Activated CD8-positive, alpha-beta memory T cell treated with anti-CD3 and anti-CD28 coated beads for 24 hours (primary cell): Measurements from ENCODE around the gene VIL1.

ENCODE experiments used
- DNase-seq: peaks from one replicate; pipeline ENCODE4 v3.0.0-alpha.2; 2020

VIL1 gene

DNA sequence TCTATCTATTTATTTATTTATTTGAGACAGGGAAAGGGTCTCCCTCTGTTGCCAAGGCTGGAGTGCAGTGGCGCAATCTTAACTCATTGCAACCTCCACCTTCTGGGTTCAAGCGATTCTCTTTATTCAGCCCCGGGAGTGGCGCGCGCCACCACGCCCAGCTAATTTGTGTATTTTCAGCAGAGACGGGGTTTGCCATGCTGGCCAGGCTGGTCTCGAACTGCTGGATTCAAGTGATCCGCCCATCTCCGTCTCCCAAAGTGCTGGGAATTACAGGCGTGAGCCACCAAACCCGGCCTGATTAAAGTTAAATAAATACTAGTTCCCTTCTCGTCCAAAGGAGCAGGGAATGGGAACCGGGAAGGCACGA lies 23.5 kb upstream of the VIL1 start:
- no peak for DNase-seq

DNA sequence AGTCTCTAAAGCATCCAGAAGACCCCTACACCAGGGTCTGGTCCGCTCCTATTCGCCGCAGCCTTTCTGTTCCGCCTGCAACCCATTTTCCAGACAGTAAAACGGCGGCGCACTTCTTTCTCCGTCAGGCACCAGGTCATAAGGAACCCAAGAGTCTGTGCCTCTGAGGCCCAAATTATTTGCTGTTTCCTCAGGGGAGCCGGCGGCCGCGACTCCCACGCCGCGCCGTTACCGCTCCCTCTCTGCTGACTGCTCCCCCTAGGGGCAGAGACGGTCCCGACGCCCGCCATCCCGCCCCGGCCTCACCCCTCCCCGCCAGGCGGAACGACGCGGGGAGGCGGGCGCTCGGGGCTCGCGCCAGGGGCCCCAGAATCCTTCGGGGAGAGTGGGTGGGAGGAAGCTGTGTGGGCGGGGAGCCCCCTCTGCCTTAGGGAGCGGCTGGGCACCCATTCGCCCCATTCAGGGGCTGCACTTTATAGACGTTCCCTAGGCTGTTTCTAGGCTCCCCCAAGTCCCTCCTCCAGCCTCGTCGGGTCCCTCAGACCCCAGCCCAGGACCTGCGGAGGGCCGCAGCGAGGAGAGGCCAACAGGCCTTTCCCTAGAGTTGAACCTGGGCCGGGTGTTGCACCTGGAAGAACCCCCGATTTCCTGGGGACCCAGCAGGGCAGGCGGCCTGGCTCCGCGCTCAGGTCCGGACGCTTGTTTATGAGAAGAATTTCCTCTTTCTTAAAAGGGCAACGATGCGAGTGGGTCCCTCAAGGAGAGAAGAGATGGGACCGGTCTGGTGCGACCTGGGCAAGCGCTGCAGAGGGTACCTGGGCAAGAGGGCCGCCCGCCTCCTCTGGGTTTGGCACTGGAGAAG lies 22.9 kb upstream of the VIL1 start:
- peak; percentile 98 for DNase-seq

DNA sequence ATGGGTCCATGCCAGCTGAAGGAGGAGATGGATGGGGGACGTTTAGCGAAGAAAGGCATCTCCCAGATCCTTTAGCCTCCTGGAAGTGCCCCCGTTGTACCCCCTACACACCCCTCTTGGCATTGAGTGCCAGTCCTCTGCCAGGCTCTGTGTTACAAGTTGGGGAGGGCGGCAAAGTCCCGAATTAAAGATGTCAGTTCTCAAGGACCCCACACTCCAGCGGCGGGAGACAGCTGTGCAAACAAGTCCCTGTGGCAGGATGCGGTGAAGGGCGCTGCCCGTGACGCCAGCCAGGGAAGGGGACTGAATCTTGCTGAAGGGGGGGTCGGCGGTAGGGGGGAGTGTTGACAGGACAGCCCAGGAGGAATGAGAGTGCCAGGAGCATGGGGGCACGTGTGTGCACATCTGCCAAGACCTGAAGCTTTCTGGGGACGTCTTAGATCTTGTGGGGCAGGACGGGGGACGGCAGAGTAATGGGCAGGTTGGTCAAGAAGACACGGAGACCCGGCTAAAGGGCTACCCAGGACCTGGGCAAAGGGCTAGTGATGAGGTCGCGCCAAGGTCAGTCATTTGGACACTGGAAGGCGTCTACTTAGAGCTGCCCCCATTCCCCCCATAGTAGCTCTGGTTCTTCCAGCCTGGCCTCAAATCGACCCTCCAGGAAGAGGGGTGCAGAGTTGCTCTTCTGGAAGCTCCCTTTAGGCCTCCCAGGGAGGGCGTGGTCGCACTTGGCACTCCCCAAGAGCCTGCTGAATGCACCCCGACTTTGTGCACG lies 22.0 kb upstream of the VIL1 start:
- DNase-seq: peak; percentile 84

DNA sequence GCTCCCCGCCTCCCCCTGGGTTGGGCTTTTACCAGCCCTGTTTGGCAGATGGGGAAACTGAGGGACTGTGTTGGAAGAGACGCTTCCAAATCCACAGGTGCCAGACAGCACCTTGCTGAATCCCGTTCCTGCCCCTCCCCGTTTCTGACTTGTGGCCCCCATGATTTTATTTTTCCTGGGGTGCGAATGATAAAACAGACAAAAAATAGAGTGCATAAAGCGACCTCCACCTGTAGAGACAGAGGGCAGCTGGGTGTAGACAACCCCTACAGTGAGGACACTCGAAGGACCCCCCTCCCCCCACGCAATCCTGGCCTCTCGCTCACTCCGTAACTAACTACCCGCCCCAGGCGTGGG lies 21.5 kb upstream of the VIL1 start:
- no peak for DNase-seq

DNA sequence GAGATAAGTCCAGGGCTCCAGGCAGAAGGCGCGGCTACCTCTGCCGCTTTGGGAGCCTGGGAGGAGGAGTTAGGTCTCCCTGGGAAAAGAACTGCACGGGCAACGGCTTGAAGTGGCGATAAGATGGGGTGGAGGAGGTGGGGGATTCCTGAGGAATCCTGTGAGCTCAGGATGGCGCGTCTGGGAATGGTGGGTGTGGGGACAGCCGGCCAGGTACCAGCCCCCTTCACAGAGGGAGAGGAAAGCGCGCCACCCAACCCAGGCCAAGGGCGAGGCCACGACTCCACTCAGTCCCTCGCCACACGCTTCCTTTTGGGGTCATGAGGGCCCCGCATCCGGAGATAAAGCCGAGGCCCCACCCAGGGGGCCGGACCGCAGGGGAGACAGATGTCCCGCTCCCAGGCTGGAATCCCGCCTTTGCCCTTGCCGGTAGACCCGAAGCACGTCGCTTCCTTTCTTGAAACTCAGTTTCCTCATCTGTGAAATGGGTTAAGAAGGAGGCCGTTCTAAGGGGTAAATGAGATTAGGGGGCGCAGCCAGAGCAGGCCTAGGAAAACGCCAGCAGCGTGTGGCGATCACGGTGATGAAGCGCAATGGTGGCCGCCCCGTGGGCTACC lies 21.0 kb upstream of the VIL1 start:
- peak; percentile 77 for DNase-seq

DNA sequence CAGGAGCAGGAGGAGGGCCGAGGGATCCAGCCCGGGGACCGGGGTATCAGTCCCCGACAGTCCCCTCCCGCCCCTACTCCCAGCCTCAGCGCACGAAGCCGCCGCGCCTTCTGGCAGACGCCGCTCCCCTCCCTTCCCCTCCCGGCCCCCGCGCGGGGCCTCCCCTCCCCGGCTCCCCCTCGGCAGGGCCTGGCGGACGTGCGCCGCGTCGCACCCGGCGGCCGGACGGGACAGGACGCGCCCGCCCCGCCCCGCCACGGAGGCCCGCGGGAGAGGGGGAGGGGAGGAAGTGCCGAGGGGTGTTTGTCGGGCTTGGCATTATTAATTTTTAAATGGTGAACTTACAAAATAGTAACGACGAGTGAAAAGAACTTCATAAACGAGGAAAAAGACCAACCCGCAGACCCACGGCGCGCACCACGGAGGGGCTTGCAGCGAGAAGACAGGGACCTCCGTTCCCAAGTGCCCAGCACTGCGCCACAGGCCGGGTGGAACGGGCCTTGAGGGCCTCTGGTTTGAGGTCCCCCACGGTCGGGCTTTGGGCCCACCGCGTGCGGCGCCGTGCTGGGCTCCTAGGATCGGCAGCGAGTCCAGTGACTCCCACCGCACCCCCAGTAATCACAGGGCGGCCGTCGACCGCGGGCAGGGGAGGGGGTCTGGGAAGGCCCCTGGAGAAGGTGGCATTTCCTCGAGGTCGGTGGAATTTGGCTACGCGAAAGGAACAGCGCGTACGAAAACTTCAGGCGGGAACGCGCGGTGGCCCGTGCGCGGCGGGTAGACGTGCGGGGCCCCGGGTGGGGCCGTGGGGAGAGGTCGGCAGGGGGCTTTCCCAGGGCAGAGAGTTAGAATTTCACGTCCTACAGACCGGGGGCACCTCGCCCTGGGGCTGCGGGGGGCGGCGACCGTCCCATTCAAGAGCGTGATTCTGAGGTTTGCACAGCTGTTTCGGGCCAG lies 20.2 kb upstream of the VIL1 start:
- peak; percentile 80 for DNase-seq

DNA sequence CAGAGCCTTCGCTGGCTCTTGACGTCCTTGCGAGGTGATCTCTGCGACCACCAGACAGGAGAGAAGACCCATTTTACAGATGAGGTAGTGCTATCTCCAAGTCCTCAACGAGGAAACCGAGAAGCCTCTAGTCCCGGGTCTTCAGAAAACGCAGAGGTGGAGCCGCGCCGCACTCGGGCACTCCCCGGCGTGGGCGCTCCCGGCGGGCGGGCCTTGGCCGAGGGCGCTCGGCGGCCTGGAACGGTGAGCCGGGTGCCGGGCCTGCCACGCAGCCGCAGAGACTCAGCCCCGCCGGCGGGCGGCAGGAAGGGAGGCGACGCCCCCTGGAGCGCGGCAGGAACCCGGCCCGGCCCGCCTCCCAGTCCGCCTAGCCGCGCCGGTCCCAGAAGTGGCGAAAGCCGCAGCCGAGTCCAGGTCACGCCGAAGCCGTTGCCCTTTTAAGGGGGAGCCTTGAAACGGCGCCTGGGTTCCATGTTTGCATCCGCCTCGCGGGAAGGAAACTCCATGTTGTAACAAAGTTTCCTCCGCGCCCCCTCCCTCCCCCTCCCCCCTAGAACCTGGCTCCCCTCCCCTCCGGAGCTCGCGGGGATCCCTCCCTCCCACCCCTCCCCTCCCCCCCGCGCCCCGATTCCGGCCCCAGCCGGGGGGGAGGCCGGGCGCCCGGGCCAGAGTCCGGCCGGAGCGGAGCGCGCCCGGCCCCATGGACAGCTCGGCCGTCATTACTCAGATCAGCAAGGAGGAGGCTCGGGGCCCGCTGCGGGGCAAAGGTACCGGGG lies 19.3 kb upstream of the VIL1 start, which contains the start of gene CTDSP1:
Gene CTDSP1 (plus strand): TSS at position 478 of the 776 bp plus-strand sequence. CDS start 223 bp downstream, at position 701.
- peak; percentile 94 for DNase-seq

DNA sequence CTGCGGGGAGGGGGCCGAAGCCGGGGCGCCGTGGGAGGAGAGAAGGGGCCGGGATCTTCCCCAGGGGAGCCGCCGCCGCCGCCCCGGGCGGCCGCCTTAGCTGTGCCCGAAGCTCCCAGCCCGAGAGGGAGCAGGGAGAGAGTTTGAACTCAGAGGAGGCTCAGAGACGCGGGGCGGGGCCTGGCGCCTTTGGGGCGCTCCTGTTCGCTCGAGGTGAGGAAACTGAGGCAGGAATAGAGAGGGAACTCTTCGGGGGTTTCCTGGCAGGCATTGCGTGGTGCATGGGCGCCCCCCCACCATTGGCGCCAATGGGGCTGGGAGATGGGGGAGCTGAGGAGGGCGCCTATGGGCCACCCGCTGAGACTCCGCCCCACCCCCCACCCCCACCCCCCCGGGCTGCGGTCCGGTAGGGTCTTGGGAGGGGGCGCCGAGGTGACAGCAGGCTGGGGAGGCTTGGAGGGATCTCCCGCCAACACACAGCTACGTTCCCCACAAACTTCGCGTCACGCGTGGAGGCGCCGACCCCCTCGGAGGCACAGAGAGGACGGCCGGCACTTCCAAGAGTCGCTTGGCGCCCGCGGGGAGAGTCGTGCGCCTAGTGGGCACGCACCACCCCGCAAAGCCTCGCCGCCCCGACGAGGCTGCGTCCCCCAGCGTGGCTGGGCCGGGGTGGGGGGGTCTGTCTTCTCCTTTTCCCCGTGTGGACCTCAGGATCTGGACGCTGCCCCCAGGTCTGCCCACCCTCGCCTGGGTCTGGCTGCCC lies 18.6 kb upstream of the VIL1 start:
- DNase-seq: peak; percentile 80

DNA sequence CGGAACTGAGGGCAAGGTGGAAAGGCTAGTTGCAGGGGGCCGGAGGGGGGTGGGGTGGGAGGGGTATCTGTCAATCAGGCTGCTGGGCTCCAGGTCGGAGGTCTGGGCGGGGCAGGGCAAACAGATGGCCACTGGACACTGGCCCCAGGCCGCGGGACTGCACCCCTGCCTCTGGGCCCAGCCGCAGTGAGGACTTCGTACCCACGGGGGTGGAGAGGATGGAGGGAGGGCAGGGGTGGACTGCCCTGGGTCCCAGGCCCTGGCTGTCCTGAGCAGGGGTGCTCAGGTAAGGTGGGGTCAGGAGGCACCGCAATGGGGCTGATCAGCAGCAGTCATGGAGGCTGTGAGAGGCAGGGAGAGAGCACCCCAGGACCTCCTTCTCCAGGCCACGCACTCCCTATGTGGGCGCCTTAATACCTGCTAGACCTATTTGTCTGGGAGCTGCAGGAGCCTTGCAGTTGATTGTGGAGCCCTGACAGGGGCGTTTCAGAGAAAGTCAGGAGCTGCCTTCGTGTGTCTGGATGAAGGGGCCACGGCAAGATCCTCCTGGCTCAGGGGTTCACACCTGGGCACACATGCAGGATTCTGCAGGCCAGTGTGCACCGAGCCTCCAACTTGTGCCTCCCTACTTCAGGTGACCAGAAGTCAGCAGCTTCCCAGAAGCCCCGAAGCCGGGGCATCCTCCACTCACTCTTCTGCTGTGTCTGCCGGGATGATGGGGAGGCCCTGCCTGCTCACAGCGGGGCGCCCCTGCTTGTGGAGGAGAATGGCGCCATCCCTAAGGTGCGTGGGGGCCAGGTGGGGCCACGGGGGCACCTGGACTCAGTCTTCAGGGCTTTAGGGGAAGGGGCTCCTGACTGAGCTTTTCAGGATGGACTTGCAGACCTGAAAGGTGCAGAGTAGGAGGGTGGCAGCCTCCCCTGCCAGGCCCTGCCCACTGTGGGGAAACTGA lies 17.7 kb upstream of the VIL1 start:
- peak; percentile 65 for DNase-seq

DNA sequence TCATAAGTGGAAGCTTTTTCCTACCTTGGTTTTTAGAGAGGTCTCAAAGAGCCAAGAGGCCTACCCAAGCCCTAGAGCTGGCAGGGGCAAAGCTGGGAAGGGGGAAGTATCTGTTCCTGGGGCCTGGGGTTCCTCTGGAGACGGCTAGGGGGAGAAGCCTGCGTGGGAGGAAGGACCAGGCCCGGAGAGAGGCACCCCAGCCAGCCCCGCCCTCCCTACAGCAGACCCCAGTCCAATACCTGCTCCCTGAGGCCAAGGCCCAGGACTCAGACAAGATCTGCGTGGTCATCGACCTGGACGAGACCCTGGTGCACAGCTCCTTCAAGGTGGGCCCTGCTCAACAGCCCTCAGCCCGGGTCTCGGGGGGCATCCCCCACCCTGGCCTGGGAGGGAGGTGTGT lies 17.0 kb upstream of the VIL1 start:
- DNase-seq: no peak

DNA sequence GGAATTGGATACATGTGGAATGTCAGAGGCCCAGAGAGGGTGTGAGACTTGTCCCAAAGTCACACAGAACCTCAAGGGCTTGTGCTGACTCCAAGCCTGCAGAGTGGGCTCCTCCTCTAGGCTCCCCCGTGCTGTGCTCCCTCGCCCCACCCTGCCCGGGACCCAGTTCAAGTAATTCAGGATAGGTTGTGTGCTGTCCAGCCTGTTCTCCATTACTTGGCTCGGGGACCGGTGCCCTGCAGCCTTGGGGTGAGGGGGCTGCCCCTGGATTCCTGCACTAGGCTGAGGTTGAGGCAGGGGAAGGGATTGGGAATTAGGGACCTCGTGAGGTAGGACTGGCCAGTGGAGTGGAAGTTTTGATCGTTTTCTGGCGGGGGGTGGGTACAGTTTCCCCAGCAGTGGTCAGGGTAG lies 16.4 kb upstream of the VIL1 start:
- DNase-seq: no peak

DNA sequence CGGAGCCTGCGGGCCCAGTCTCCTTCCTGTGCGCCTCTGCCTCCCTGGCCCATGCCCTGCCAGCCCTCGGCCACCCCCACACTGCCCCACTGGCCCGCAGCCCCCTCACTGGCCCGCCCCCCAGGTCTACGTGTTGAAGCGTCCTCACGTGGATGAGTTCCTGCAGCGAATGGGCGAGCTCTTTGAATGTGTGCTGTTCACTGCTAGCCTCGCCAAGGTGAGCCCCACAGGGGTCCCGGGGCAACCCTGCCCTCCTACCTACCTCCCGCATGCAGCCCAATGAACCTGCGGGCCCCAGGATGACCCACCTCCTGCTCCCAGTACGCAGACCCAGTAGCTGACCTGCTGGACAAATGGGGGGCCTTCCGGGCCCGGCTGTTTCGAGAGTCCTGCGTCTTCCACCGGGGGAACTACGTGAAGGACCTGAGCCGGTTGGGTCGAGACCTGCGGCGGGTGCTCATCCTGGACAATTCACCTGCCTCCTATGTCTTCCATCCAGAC lies 16.0 kb upstream of the VIL1 start:
- DNase-seq: no peak

DNA sequence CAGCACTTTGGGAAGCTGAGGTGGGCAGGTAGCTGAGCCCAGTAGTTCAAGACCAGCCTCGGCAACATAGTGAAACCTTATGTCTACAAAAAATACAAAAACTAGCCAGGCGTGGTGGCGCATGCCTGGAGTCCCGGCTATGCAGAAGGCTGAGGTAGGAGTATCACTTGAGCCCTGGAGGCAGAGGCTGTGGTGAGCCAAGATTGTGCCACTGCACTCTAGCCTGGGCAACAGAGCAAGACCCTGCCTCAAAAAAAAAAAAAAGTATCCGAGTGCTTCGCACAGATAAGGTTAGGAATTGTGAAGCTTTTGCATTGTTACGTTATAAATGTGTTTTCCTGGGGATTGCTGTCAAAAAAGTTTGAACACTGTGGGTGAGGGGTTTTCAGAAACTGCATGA lies 15.1 kb upstream of the VIL1 start:
- DNase-seq: no peak

DNA sequence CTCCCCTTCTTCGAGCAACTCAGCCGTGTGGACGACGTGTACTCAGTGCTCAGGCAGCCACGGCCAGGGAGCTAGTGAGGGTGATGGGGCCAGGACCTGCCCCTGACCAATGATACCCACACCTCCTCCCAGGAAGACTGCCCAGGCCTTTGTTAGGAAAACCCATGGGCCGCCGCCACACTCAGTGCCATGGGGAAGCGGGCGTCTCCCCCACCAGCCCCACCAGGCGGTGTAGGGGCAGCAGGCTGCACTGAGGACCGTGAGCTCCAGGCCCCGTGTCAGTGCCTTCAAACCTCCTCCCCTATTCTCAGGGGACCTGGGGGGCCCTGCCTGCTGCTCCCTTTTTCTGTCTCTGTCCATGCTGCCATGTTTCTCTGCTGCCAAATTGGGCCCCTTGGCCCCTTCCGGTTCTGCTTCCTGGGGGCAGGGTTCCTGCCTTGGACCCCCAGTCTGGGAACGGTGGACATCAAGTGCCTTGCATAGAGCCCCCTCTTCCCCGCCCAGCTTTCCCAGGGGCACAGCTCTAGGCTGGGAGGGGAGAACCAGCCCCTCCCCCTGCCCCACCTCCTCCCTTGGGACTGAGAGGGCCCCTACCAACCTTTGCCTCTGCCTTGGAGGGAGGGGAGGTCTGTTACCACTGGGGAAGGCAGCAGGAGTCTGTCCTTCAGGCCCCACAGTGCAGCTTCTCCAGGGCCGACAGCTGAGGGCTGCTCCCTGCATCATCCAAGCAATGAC lies 14.4 kb upstream of the VIL1 start:
- DNase-seq: no peak

DNA sequence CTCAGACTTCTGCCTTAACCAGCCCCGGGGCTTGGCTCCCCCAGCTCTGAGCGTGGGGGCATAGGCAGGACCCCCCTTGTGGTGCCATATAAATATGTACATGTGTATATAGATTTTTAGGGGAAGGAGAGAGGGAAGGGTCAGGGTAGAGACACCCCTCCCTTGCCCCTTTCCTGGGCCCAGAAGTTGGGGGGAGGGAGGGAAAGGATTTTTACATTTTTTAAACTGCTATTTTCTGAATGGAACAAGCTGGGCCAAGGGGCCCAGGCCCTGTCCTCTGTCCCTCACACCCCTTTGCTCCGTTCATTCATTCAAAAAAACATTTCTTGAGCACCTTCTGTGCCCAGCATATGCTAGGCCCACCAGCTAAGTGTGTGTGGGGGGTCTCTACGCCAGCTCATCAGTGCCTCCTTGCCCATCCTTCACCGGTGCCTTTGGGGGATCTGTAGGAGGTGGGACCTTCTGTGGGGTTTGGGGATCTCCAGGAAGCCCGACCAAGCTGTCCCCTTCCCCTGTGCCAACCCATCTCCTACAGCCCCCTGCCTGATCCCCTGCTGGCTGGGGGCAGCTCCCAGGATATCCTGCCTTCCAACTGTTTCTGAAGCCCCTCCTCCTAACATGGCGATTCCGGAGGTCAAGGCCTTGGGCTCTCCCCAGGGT lies 13.7 kb upstream of the VIL1 start:
- DNase-seq: peak; percentile 64

DNA sequence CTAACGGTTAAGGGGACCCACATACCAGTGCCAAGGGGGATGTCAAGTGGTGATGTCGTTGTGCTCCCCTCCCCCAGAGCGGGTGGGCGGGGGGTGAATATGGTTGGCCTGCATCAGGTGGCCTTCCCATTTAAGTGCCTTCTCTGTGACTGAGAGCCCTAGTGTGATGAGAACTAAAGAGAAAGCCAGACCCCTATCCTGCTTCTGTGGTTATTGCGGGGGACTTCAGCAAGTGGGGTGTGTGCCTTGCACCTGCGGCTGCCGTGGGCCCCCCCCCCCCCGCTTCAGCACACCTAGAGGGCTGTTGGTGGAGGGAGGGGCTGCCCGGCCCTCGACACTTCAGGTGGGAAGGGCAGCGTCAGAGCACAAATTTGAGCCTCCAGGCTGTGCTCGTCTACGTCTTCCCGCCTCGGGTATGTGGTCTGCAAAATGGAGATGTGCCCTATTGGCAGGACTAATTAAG lies 13.1 kb upstream of the VIL1 start:
- peak; percentile 69 for DNase-seq

DNA sequence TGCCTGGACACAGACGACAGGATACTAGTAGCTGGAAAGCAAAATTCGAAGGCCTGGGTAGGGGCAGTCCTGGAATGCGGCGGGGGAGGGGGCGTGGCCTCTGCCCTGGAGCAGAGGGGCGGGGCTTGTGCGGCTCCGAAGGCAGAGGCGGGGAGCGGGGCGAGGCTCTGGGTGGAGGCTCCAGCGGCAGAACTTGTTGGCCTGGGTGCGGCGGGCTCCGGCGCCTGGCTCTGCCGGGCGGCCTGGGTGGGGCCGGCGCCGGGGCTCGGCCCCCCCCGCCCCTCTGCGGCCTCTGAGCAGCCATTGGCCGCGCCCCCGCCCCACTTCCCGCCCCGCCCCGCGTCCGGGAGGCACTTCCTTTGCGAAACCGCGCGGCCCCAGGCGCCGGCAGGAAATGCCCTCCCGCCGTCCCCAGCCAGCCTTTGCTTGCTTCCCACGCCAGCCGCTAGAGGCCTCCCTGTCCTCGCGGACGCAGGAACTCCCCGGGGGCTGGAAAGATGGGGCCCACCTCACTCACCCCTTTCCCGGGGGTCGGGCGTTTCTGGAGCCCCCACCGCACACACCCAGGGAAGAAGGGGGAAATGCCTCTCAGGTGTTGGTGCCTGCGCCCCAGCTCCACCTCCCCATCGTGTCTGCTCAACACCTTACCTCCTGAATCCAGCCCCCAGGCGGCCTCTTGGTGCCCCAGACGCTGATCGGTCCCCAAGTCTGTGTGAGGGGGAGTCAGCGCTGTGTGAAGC lies 12.5 kb upstream of the VIL1 start:
- peak; percentile 96 for DNase-seq
